ENCODE data around the gene PCED1A. TPM values are rescaled to one million over a fixed set of nuclear protein-coding genes. Genes with fewer than 3 reads are reported as not detected.

PCED1A gene
- total and polyA plus RNA-seq, 2 of the 8 experiments (the other 6 are each of a cell fraction or from before 2014, with no cell fraction given), result 13.4 to 18.9 TPM

DNA sequence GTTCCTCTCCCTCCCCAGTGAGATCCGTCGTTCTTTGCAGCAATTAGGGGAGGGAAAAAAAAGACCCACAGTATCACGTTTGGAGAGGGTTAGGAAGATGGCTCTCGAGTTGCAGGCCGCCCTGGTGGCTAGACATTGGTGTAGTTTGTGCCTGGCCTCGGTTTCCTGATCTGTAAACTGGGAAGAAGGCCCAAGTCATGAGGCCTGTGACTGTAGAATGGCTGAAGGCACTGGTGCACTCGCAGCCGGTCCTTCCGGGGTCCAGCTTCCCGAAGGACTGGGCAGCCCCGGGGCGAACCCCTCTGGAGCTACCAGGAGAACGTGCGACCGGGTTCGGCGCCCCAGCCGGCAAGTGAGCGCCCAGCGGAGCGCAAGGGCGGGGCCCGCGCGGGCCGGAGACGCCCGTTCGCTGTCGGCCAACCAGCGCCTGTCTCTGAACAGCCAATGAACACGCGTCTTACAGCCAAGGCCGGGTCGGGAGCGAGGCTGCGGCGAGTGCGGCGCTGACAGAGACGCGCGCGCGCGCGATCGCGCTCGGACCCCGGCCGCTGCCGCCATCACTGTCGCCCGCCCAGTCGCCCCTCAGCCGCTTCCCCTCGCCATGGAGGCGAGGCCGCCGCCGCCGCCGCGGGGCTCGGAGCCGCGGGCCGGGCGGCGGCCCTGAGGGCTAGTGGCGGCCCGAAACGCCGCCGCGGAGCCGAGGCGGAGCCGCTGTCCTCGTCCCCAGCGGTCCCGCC is 32.7 kb upstream of the PCED1A start, which contains the start of gene PTPRA (continued):
- TF ChIP-seq, protein P1, sequence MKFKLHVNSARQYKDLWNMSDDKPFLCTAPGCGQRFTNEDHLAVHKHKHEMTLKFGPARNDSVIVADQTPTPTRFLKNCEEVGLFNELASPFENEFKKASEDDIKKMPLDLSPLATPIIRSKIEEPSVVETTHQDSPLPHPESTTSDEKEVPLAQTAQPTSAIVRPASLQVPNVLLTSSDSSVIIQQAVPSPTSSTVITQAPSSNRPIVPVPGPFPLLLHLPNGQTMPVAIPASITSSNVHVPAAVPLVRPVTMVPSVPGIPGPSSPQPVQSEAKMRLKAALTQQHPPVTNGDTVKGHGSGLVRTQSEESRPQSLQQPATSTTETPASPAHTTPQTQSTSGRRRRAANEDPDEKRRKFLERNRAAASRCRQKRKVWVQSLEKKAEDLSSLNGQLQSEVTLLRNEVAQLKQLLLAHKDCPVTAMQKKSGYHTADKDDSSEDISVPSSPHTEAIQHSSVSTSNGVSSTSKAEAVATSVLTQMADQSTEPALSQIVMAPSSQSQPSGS (IDR thresholded peaks at IDR 0.05; ENCODE audit: low read length), result no peak; the same call in 1 of the 2 replicates
- peak; percentile 64; the same call in 1 of the 2 replicates for TF ChIP-seq TBP (IDR thresholded peaks at IDR 0.05; ENCODE audit: low read depth, low read length)
- TF ChIP-seq SRF (IDR thresholded peaks at IDR 0.05; ENCODE audit: low read depth, low read length), result no peak
- no peak for TF ChIP-seq CEBPB (IDR thresholded peaks at IDR 0.05; ENCODE audit: low read depth, low read length)
- no peak for TF ChIP-seq RNF2 (IDR thresholded peaks at IDR 0.05; ENCODE audit: borderline replicate concordance, low read depth, low read length, missing control alignments, poor library complexity, severe bottlenecking)
- TF ChIP-seq, protein P2, sequence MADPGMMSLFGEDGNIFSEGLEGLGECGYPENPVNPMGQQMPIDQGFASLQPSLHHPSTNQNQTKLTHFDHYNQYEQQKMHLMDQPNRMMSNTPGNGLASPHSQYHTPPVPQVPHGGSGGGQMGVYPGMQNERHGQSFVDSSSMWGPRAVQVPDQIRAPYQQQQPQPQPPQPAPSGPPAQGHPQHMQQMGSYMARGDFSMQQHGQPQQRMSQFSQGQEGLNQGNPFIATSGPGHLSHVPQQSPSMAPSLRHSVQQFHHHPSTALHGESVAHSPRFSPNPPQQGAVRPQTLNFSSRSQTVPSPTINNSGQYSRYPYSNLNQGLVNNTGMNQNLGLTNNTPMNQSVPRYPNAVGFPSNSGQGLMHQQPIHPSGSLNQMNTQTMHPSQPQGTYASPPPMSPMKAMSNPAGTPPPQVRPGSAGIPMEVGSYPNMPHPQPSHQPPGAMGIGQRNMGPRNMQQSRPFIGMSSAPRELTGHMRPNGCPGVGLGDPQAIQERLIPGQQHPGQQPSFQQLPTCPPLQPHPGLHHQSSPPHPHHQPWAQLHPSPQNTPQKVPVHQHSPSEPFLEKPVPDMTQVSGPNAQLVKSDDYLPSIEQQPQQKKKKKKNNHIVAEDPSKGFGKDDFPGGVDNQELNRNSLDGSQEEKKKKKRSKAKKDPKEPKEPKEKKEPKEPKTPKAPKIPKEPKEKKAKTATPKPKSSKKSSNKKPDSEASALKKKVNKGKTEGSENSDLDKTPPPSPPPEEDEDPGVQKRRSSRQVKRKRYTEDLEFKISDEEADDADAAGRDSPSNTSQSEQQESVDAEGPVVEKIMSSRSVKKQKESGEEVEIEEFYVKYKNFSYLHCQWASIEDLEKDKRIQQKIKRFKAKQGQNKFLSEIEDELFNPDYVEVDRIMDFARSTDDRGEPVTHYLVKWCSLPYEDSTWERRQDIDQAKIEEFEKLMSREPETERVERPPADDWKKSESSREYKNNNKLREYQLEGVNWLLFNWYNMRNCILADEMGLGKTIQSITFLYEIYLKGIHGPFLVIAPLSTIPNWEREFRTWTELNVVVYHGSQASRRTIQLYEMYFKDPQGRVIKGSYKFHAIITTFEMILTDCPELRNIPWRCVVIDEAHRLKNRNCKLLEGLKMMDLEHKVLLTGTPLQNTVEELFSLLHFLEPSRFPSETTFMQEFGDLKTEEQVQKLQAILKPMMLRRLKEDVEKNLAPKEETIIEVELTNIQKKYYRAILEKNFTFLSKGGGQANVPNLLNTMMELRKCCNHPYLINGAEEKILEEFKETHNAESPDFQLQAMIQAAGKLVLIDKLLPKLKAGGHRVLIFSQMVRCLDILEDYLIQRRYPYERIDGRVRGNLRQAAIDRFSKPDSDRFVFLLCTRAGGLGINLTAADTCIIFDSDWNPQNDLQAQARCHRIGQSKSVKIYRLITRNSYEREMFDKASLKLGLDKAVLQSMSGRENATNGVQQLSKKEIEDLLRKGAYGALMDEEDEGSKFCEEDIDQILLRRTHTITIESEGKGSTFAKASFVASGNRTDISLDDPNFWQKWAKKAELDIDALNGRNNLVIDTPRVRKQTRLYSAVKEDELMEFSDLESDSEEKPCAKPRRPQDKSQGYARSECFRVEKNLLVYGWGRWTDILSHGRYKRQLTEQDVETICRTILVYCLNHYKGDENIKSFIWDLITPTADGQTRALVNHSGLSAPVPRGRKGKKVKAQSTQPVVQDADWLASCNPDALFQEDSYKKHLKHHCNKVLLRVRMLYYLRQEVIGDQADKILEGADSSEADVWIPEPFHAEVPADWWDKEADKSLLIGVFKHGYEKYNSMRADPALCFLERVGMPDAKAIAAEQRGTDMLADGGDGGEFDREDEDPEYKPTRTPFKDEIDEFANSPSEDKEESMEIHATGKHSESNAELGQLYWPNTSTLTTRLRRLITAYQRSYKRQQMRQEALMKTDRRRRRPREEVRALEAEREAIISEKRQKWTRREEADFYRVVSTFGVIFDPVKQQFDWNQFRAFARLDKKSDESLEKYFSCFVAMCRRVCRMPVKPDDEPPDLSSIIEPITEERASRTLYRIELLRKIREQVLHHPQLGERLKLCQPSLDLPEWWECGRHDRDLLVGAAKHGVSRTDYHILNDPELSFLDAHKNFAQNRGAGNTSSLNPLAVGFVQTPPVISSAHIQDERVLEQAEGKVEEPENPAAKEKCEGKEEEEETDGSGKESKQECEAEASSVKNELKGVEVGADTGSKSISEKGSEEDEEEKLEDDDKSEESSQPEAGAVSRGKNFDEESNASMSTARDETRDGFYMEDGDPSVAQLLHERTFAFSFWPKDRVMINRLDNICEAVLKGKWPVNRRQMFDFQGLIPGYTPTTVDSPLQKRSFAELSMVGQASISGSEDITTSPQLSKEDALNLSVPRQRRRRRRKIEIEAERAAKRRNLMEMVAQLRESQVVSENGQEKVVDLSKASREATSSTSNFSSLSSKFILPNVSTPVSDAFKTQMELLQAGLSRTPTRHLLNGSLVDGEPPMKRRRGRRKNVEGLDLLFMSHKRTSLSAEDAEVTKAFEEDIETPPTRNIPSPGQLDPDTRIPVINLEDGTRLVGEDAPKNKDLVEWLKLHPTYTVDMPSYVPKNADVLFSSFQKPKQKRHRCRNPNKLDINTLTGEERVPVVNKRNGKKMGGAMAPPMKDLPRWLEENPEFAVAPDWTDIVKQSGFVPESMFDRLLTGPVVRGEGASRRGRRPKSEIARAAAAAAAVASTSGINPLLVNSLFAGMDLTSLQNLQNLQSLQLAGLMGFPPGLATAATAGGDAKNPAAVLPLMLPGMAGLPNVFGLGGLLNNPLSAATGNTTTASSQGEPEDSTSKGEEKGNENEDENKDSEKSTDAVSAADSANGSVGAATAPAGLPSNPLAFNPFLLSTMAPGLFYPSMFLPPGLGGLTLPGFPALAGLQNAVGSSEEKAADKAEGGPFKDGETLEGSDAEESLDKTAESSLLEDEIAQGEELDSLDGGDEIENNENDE (IDR thresholded peaks at IDR 0.05; ENCODE audit: insufficient replicate concordance, low read length), result no peak
- no peak for TF ChIP-seq RXRA (IDR thresholded peaks at IDR 0.05; ENCODE audit: insufficient read depth, low read depth, low read length)
- no peak for TF ChIP-seq CTBP2 (IDR thresholded peaks at IDR 0.05; ENCODE audit: borderline replicate concordance, insufficient read depth, insufficient read length, low read length)

Measured in H1 (cell line).